Raji (cell line): ENCODE data around the gene RPTOR.

Experiments used
- POLR2A ChIP-seq: IDR thresholded peaks from 2 replicates; pipeline ENCODE4 v1.6.1; 2011; ENCODE audit warnings: low read depth, low read length, control low read depth; ENCODE audit not compliant: insufficient read depth

Gene RPTOR

DNA sequence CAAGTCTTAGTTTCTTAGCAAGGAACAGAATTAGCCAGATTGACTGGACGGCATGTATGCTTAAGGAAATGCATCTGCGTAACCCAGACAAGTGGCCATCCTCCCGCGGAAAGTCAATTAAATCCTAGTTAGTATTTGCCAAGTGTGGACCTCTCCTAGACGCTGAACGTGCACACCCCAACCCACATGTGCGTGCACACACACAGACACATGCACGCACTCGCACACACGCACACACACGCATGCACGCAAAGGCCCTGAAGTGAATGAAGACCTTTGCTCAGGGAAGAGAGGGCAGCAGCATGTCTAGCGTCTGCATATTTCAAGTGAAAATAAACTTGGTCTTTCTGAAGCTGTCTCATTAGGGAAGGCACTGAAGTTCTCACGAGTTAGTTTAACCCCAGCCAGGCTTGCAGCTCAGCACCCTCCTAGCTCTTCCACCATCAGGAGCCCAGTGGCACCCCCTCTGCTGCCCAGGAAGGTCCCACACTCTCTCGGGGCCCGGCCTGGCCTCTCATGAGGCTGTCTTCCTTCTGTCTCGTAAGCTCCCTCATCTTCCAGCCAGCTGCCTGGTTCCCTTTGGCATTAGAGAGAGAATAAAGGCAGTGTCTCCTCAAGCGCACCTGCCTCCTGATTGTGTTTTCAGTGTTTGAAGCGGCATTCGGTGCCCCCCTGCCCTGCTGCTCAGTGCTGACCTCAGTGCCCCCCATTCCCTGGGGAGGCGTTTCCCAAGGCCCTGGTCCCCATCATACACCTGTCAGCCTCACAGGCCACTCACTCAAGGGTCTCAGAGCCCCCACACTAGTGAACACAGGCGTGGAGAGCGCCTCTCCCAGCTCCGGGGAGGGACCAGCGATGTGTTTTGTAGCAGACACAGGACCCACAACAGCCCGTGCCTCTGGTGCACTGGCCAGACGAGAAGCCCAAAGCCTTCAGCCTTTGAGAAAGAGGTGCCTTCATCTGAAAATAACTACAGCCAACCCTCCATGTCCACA lies 394.8 kb downstream of the RPTOR start:
- no peak for TF ChIP-seq POLR2A

DNA sequence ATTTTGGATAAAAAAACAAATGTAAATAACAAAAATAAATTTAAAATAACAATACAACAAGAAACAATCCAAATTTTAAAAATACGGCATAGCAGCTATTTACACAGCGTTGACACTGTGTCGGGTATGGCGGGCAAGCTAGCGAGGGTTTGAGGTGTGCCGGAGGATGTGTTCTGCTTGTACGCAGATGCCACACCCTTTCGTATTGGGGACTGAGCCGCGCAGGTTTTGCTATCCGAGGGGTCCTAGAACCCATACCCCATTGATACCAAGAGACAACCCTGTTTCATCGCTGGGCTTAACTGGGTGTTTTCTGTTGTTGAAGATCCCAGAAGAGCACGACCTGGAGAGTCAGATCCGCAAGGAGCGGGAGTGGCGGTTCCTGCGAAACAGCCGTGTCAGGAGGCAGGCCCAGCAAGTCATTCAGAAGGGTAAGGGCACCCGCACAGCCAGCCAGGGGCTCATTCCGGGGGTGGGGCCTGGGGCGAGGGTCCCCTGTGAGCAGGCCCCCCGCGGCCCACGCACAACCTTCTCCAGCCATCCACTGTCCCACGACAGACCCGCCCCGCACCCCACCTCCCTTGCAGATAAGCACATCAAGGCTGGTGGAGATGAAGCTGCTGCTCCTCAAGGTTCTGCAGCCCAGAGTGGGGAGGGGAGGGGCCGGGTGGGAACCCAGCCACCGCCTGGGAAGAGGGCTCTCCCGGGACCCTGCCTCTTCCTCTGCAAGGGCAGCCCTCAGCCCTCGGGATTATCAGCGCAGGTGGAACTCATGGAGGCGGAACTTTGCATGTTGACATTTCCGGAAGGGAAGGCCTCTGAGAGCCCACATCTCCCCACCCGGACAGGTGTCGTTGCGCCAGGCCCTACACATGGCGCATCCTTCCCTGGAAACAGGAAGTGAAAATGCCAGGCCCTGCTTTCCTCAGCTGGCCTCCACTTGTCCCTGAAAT lies 395.8 kb downstream of the RPTOR start:
- no peak for TF ChIP-seq POLR2A

DNA sequence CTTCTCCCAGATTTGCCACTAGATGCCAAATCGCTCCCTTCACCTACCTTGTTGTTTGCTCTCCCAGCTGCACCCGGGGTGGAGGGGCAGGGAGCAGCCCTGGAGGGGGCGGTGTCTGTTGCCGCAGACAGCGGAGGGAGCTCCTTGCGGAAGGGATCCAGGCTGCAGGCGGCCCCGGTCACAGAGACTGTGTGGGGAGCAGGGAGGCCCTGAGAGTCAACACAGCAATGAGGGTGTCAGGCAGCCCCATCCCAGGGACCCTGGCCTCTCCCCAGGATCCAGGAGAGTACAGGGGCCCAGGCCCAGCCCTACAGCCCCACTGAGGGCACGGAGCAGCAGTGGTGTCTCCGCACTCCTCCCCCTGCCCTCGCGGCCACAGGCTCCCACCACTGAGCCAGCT lies 396.5 kb downstream of the RPTOR start:
- TF ChIP-seq POLR2A, result no peak

- no peak for TF ChIP-seq POLR2A
Observed at GRCh38 chr17:80941743-80942422, 397.2 kb downstream of the RPTOR start.

GRCh38 chr17:80942423-80943345 lies 398.0 kb downstream of the RPTOR start:
- TF ChIP-seq POLR2A, result no peak

- no peak for TF ChIP-seq POLR2A
Observed at GRCh38 chr17:80943346-80944145, 398.9 kb downstream of the RPTOR start.

GRCh38 chr17:80944326-80944725 lies 399.7 kb downstream of the RPTOR start:
- TF ChIP-seq POLR2A, result no peak

GRCh38 chr17:80945736-80946135 lies 401.1 kb downstream of the RPTOR start:
- no peak for TF ChIP-seq POLR2A

DNA sequence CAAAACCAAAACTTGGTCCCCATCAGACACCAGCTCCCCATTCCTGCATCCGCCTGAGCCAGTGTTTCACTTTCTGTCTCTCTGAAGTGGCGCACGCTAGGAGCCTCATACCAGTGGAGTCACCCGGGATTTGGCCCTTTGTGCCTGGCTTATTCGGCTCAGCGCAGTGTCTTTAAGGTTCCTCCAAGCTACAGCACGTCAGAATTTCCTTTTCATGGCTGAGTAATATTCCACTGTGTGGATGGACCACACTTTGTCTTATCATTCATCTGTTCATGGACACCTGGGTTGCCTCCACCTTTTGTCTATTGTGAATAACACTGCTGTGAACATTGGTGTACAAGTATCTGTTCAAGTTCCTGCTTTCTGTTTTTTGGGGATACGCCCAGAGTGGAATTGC lies 401.8 kb downstream of the RPTOR start:
- TF ChIP-seq POLR2A, result no peak

- no peak for TF ChIP-seq POLR2A
Observed at GRCh38 chr17:80947200-80947940, 402.7 kb downstream of the RPTOR start.

DNA sequence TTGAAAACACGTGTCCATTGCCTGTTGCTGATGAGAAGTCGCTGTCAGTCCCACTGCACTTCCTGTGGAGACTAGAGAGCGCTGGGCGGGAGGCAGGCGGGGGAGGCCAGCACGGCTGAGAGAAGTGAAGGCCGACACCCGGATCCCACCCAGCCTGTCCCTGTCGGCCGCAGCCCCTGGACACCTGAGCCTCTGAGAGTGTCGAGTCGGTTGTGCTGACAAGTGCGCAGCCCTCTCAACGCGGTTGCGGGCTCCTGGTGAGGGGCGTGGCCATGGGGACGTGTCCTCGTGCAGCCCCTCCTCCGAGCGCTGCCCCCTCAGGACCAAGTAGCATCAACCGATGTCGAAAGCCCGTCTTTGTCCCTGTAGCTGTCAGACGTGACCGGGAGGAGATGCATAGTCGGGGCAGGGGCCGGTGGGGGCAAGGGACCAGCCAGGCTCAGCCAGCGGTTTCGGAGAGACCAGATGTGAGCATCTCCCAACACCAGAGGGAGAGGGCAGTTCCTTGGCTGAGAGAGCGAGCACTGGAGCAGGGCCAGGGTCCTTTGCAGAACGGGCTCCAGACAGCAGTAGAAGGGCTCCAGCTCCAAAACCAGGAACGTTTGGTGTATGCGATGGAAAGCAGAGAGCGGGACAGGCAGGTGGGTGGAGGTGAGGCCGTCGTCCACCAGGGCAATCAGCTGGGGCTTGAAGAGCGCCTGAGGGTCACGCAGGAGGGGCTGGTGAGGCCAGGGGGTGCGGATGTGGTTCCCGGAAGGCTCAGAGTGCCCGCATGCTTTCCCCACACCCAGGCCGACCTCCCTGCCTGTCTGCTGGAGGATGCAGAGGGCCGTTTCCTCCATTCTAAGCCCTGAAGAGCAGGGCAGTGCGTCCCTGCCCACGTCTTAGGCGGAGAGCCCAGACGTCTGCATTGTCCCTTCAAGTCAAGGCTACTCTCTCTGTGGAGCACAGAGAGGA lies 403.7 kb downstream of the RPTOR start:
- TF ChIP-seq POLR2A, result no peak
